Measurements from ENCODE around the gene ENTPD1. TPM values are rescaled to one million over a fixed set of nuclear protein-coding genes. Genes with fewer than 3 reads are reported as not detected.
A peak's percentile ranks its signal among the peaks of the same experiment; 100 is the strongest.
"Not testable (repeated sequence)": the region's sequence is repeated elsewhere in the genome, so short reads cannot be mapped to it uniquely, and the experiment has no call there.

Gene ENTPD1
- total RNA-seq, 2 experiments from 2014 or later, result 0.27 TPM; not detected in 1

- Mint-ChIP-seq H3K27me3 (peaks cover 9% of the 10 kb centered on the region), H3K27ac (peak within 1 kb of the TSS; percentile 93), H3K4me1 (peaks cover 12% of the 10 kb centered on the region), H3K36me3 (ENCODE audit: low read depth) (peaks cover 6% of the 10 kb centered on the region), H3K9me3 (no peaks in the 10 kb centered on the region), H3K4me3 (peak within 1 kb of the TSS; percentile 82)
- ChIA-PET CTCF (interaction anchor here (1.0 to 1.2 kb wide), 2 partner anchors 12 to 214 kb away, joined by 3 to 6 read pairs; partner anchors contain the start of gene TCTN3), POLR2A (no interaction called here)
- DNase-seq, result peak; percentile 62
Measured at GRCh38 chr10:95907456-95908253, 151.7 kb downstream of the ENTPD1 start, which contains the start of gene CC2D2B. Gene CC2D2B (plus strand): TSS chr10:95907975. CDS start chr10:95911324, 3,349 bp downstream.

GRCh38 chr10:95908450-95908849, 152.5 kb downstream of the ENTPD1 start:
- ChIA-PET POLR2A (no interaction called here), CTCF (interaction anchor here (1.0 kb wide), 1 partner anchor 13 kb away, joined by 3 read pairs; no protein-coding TSS in a partner anchor)
- Mint-ChIP-seq H3K27ac (no peak overlapping the region), H3K9me3 (no peaks in the 10 kb centered on the region), H3K4me1 (peaks cover 12% of the 10 kb centered on the region), H3K27me3 (peaks cover 14% of the 10 kb centered on the region), H3K36me3 (ENCODE audit: low read depth) (peaks cover 4% of the 10 kb centered on the region), H3K4me3 (peak overlapping the region; percentile 82)
- no peak for DNase-seq

GRCh38 chr10:95909561-95909960, 153.6 kb downstream of the ENTPD1 start:
- CTCF ChIA-PET, result no interaction called here
- H3K27ac Mint-ChIP-seq, result no peak overlapping the region
- no peak for DNase-seq
- POLR2A ChIA-PET, result no interaction called here
- H3K4me3 Mint-ChIP-seq, result no peak overlapping the region
- peaks cover 12% of the 10 kb centered on the region for H3K4me1 Mint-ChIP-seq
- H3K36me3 Mint-ChIP-seq (ENCODE audit: low read depth), result peaks cover 4% of the 10 kb centered on the region
- H3K27me3 Mint-ChIP-seq, result peaks cover 22% of the 10 kb centered on the region
- no peaks in the 10 kb centered on the region for H3K9me3 Mint-ChIP-seq

- H3K27ac Mint-ChIP-seq; CTCF ChIA-PET; H3K4me1 Mint-ChIP-seq; H3K36me3 Mint-ChIP-seq (ENCODE audit: low read depth); POLR2A ChIA-PET; H3K4me3 Mint-ChIP-seq; H3K9me3 Mint-ChIP-seq; DNase-seq: not testable (repeated sequence)
- H3K27me3 Mint-ChIP-seq, result peaks cover 34% of the 10 kb centered on the region
Measured at GRCh38 chr10:95916039-95916438, 160.1 kb downstream of the ENTPD1 start.

Other genes with a start within 250 kb of the ENTPD1 start
- gene SORBS1, start 194.8 kb upstream of the ENTPD1 start, total RNA-seq, result under 1 TPM; 0.56 to 0.74 TPM
- 10 to 100 TPM; 60.4 to 64.9 TPM for gene ALDH18A1, start 99.5 kb upstream of the ENTPD1 start, total RNA-seq
- 10 to 100 TPM; 14.3 to 15.6 TPM for gene TCTN3, start 62.2 kb upstream of the ENTPD1 start, total RNA-seq
- gene CC2D2B, start 151.8 kb downstream of the ENTPD1 start, total RNA-seq, result not detected